GM12873 (cell line): ENCODE results near the gene C6orf132.

Experiments
- TF ChIP-seq, protein P1 (sequence below): IDR thresholded peaks from 2 replicates; pipeline ENCODE4 v1.5.1; 2012; ENCODE audit warnings: low read depth, mild to moderate bottlenecking, moderate library complexity, low read length, control low read depth; ENCODE audit not compliant: insufficient read depth; ENCODE audit errors: missing control alignments

C6orf132 gene

DNA sequence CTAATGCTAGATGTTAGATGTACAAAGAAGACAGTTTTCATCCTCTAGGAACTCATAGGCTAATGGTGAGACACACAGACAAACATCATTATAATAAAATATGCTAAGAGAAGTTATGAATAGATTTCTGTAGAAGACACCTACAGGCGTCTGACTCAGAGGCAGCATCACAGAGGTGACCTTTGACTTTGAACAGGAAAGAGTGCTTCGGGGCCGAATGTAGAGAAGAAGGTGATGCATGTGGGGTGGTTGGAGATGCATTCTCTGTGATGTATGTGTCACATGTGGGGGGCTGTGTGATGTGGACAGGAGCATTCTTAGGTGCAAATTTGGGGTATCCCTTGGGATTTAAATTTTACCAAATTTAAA, 37.5 kb upstream of the C6orf132 start:
- TF ChIP-seq, protein P1, sequence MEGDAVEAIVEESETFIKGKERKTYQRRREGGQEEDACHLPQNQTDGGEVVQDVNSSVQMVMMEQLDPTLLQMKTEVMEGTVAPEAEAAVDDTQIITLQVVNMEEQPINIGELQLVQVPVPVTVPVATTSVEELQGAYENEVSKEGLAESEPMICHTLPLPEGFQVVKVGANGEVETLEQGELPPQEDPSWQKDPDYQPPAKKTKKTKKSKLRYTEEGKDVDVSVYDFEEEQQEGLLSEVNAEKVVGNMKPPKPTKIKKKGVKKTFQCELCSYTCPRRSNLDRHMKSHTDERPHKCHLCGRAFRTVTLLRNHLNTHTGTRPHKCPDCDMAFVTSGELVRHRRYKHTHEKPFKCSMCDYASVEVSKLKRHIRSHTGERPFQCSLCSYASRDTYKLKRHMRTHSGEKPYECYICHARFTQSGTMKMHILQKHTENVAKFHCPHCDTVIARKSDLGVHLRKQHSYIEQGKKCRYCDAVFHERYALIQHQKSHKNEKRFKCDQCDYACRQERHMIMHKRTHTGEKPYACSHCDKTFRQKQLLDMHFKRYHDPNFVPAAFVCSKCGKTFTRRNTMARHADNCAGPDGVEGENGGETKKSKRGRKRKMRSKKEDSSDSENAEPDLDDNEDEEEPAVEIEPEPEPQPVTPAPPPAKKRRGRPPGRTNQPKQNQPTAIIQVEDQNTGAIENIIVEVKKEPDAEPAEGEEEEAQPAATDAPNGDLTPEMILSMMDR: no peak

DNA sequence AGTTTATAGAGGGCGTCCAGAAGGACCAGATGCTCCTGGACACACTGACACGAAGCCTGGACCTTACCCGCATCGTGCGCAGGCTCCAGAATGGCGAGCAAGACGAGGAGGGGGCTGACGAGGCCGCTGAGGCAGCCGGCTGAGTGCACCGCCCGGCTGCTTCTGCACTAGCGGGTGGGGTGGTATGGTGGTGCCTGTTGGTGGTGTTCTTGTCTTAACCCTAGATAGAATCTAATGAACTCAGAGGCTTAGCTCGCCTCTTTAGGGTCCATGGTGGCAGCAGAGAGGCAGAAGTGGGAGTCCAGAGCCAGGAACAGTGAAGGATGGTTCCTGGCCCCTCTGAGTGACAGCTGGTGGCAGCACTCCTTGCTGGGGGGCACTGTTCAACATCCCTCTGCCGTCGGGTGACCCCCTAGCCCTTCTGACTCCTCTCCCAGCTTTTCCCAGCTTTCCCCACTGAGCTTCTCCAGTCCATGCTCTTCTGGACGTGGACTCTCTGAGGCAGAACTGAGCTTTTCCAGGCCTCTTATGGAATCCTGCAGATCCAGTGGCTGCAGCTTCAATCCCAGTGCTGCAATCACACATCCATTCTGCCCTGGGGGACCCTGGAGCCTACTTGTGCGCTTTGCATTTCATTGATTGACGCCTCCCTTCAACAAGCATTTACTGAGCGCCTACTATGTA, 37.0 kb upstream of the C6orf132 start:
- TF ChIP-seq, protein P1: no peak

DNA sequence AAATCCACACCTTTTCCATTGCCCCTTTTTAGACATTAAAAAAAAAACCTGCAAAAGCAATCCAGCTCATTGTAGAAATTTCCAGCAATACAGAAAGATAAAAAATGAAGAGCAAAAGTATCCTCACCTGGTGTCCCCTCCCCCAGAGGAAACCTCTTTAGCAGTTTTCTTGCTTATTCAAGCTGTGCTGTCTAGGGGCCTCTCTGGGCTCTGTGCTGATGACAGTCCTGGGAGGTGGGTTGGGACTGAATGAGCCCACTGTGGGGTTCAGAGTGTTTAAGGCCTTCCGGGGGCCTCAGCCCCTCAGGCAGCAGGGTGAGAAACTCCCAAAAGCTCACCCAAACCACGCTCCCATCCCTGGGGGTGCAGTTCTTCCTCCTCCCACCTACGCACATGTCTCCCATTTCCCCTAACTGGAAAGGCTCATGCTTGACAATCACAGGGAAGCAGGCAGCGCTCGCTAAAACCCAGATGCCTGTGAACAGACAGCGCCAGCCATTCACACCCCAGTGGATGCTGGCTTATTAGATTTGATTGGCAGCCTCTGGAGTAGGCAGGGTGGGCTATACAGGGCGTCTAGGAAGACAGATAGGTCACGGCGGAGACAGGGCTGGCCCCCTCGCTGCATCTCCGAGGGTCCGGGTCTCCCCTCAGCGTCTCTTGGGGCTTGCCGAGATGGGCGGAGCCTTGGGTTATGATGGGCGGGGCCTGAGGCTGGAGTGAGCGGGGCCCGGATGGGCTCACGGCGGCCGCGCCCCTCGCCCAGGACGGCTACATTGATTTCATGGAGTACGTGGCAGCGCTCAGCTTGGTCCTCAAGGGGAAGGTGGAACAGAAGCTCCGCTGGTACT, 35.3 kb upstream of the C6orf132 start:
- TF ChIP-seq, protein P1: no peak

DNA sequence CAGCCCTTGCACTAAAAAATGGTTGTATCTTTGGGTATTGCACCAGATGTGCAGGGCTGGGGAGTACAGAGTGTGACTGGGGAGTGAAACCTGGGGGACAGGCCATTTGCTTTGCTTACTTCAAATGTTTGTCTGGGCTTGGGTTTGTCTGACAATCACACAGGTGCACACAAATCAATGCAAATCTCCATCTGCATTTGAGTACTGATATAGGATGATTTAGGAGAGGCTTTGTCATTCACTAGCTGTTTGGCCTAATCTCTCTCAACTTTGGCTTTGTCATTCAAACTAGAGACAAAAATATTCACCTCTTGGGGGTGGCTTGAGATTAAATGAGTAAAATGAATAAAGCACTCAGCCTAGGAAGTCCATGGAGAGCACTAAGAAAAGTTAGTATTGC, 34.6 kb upstream of the C6orf132 start:
- TF ChIP-seq, protein P1: no peak

DNA sequence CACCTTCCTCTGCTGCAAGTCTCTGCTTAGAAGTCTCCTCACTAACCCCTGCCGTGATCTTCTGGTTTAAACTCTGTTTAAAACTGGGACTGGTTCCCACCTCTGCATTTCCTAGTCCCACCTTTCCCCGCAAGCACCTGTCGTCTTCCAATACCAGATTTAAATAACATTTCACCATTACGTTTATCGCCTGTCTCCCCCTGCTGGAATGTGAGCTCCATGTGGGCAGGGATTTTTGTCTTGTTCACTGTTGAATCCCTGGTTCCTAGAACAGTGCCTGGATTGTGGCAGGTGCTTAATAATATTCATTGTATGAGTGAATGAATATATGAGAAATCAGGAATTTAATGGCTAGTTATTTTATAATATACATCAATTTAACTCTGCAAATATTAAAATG, 33.4 kb upstream of the C6orf132 start:
- TF ChIP-seq, protein P1: no peak

DNA sequence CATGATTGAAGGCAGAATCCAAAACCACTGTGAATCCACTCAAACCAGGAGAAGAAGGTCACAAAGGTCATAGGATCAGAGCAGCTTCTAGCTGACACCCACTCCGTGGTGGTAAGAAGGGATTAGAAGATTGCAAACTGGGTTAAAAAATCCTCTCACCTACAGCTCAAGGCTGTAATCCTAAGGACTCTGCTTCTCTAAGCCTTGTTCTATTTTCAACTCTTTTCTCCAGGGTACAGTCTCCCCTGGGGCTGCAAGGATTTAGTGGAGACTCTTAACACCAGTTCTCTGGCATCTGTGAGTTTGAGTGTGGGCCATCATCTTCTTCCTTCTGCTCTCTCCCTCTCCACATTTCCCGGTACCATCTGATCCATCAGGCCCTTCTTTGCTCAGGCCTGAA, 30.7 kb upstream of the C6orf132 start, which contains the start of gene GUCA1A:
GUCA1A (plus strand) TSS at position 264 of the 400 bp plus-strand sequence. CDS start 250 bp downstream, outside the sequence.
- TF ChIP-seq, protein P1: no peak

DNA sequence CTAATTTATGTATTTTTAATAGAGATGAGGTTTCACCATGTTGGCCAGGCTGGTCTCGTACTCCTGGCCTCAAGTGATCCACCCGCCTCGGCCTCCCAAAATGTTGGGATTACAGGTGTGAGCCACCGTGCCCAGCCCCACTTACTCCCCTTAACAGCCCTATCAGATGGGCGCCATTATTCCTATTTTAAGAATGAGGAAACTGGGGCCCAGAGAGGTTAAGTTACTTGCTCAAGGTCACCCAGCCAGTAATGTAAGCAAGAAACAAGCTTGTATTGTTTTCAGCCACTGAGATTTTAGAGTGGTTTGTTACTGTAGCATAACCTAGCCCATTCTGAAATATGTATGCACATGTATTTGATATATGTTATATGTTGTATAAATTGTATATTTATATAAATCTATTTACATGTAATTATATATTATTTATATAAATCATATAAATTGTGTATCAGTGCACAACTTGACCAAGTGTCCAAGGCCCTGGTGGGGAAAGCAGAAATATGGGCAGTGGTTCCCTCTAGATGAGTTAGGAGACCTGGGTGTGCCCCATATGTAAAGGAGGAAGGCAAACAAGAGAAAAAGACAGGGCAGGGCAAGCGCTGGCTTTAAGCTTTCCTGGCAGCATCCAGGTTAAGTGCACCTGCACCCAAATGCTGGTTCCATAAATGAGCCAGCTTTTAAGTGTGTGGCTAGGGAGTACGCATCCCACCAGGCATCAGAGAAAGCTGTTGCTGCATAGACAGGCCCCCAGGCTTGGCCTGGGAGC, 29.6 kb upstream of the C6orf132 start:
- TF ChIP-seq, protein P1: no peak
